ENCODE data around the gene PTGDR.

The PTGDR gene

GRCh38 chr14:52241087-52241793 lies 26.3 kb upstream of the PTGDR start:
- Histone ChIP-seq H3K27me3 (ENCODE audit: control insufficient read depth, insufficient read depth, low read length) (no peaks in the 10 kb centered on the region), H3K27ac (ENCODE audit: low read depth, low read length) (no peak overlapping the region), H3K4me3 (ENCODE audit: low read depth, low read length) (no peak overlapping the region)

GRCh38 chr14:52244328-52244727 lies 23.2 kb upstream of the PTGDR start:
- no peak overlapping the region for H3K27ac ChIP-seq (ENCODE audit: low read depth, low read length)
- no peak overlapping the region for H3K9ac ChIP-seq (ENCODE audit: low read length)
- no peaks in the 10 kb centered on the region for H3K27me3 ChIP-seq (ENCODE audit: control insufficient read depth, insufficient read depth, low read length)
- no peak overlapping the region for H3K4me3 ChIP-seq (ENCODE audit: low read depth, low read length)
- no peaks in the 10 kb centered on the region for H3K9me3 ChIP-seq (ENCODE audit: control insufficient read depth, insufficient read depth, low read depth, low read length)
- no peaks in the 10 kb centered on the region for H3K4me1 ChIP-seq (ENCODE audit: control insufficient read depth, insufficient read depth, low read length)
- H3K36me3 ChIP-seq (ENCODE audit: control insufficient read depth, insufficient read depth, low read length) = no peaks in the 10 kb centered on the region

More at GRCh38 chr14:52241087-52241793, 26.3 kb upstream of the PTGDR start:
- H3K9me3 ChIP-seq (ENCODE audit: control insufficient read depth, insufficient read depth, low read depth, low read length) = no peaks in the 10 kb centered on the region
- no peaks in the 10 kb centered on the region for H3K36me3 ChIP-seq (ENCODE audit: control insufficient read depth, insufficient read depth, low read length)
- no peaks in the 10 kb centered on the region for H3K4me1 ChIP-seq (ENCODE audit: control insufficient read depth, insufficient read depth, low read length)
- H3K9ac ChIP-seq (ENCODE audit: low read length) = no peak overlapping the region

GRCh38 chr14:52244997-52245396 lies 22.5 kb upstream of the PTGDR start:
- Histone ChIP-seq H3K27me3 (ENCODE audit: control insufficient read depth, insufficient read depth, low read length) (no peaks in the 10 kb centered on the region), H3K4me1 (ENCODE audit: control insufficient read depth, insufficient read depth, low read length) (no peaks in the 10 kb centered on the region), H3K9ac (ENCODE audit: low read length) (no peak overlapping the region), H3K4me3 (ENCODE audit: low read depth, low read length) (no peak overlapping the region), H3K9me3 (ENCODE audit: control insufficient read depth, insufficient read depth, low read depth, low read length) (no peaks in the 10 kb centered on the region), H3K27ac (ENCODE audit: low read depth, low read length) (no peak overlapping the region), H3K36me3 (ENCODE audit: control insufficient read depth, insufficient read depth, low read length) (no peaks in the 10 kb centered on the region)

- no peaks in the 10 kb centered on the region for H3K36me3 ChIP-seq (ENCODE audit: control insufficient read depth, insufficient read depth, low read length)
- no peaks in the 10 kb centered on the region for H3K27me3 ChIP-seq (ENCODE audit: control insufficient read depth, insufficient read depth, low read length)
- peaks cover 23% of the 10 kb centered on the region; the same call in 1 of the 2 replicates for H3K4me1 ChIP-seq (ENCODE audit: control insufficient read depth, insufficient read depth, low read length)
- no peaks in the 10 kb centered on the region for H3K9me3 ChIP-seq (ENCODE audit: control insufficient read depth, insufficient read depth, low read depth, low read length)
- no peak overlapping the region for H3K4me3 ChIP-seq (ENCODE audit: low read depth, low read length)
- no peak overlapping the region for H3K9ac ChIP-seq (ENCODE audit: low read length)
- no peak overlapping the region for H3K27ac ChIP-seq (ENCODE audit: low read depth, low read length)
Measured at GRCh38 chr14:52248057-52248456, 19.4 kb upstream of the PTGDR start.

GRCh38 chr14:52251724-52252123 lies 15.8 kb upstream of the PTGDR start:
- no peak overlapping the region for H3K27ac ChIP-seq (ENCODE audit: low read depth, low read length)
- H3K9ac ChIP-seq (ENCODE audit: low read length) = no peak overlapping the region
- no peaks in the 10 kb centered on the region for H3K36me3 ChIP-seq (ENCODE audit: control insufficient read depth, insufficient read depth, low read length)
- peak overlapping the region; percentile 13; the same call in 1 of the 2 replicates for H3K4me3 ChIP-seq (ENCODE audit: low read depth, low read length)
- H3K4me1 ChIP-seq (ENCODE audit: control insufficient read depth, insufficient read depth, low read length) = peaks cover 32% of the 10 kb centered on the region
- H3K27me3 ChIP-seq (ENCODE audit: control insufficient read depth, insufficient read depth, low read length) = no peaks in the 10 kb centered on the region
- no peaks in the 10 kb centered on the region for H3K9me3 ChIP-seq (ENCODE audit: control insufficient read depth, insufficient read depth, low read depth, low read length)

- Histone ChIP-seq H3K36me3 (ENCODE audit: control insufficient read depth, insufficient read depth, low read length) (no peaks in the 10 kb centered on the region), H3K27ac (ENCODE audit: low read depth, low read length) (no peak overlapping the region), H3K4me3 (ENCODE audit: low read depth, low read length) (no peak overlapping the region), H3K9ac (ENCODE audit: low read length) (no peak overlapping the region), H3K9me3 (ENCODE audit: control insufficient read depth, insufficient read depth, low read depth, low read length) (no peaks in the 10 kb centered on the region), H3K27me3 (ENCODE audit: control insufficient read depth, insufficient read depth, low read length) (no peaks in the 10 kb centered on the region), H3K4me1 (ENCODE audit: control insufficient read depth, insufficient read depth, low read length) (peaks cover 32% of the 10 kb centered on the region)
Measured at GRCh38 chr14:52253503-52253902, 14.0 kb upstream of the PTGDR start.

GRCh38 chr14:52254086-52254485 lies 13.4 kb upstream of the PTGDR start:
- peaks cover 32% of the 10 kb centered on the region for H3K4me1 ChIP-seq (ENCODE audit: control insufficient read depth, insufficient read depth, low read length)
- no peak overlapping the region for H3K9ac ChIP-seq (ENCODE audit: low read length)
- H3K36me3 ChIP-seq (ENCODE audit: control insufficient read depth, insufficient read depth, low read length) = no peaks in the 10 kb centered on the region
- no peaks in the 10 kb centered on the region for H3K9me3 ChIP-seq (ENCODE audit: control insufficient read depth, insufficient read depth, low read depth, low read length)
- no peaks in the 10 kb centered on the region for H3K27me3 ChIP-seq (ENCODE audit: control insufficient read depth, insufficient read depth, low read length)
- no peak overlapping the region for H3K27ac ChIP-seq (ENCODE audit: low read depth, low read length)
- H3K4me3 ChIP-seq (ENCODE audit: low read depth, low read length) = no peak overlapping the region

- Histone ChIP-seq H3K4me3 (ENCODE audit: low read depth, low read length) (no peak overlapping the region), H3K9ac (ENCODE audit: low read length) (no peak overlapping the region), H3K36me3 (ENCODE audit: control insufficient read depth, insufficient read depth, low read length) (no peaks in the 10 kb centered on the region), H3K4me1 (ENCODE audit: control insufficient read depth, insufficient read depth, low read length) (peaks cover 1% of the 10 kb centered on the region; the same call in 1 of the 2 replicates), H3K27ac (ENCODE audit: low read depth, low read length) (no peak overlapping the region), H3K27me3 (ENCODE audit: control insufficient read depth, insufficient read depth, low read length) (0 out of 2 replicates have a peak, but pooled peaks cover 2% of the 10 kb centered on the region), H3K9me3 (ENCODE audit: control insufficient read depth, insufficient read depth, low read depth, low read length) (no peaks in the 10 kb centered on the region)
Measured at GRCh38 chr14:52258783-52259182, 8.7 kb upstream of the PTGDR start.

GRCh38 chr14:52259434-52259833 lies 8.1 kb upstream of the PTGDR start:
- Histone ChIP-seq H3K4me3 (ENCODE audit: low read depth, low read length) (no peak overlapping the region), H3K4me1 (ENCODE audit: control insufficient read depth, insufficient read depth, low read length) (no peaks in the 10 kb centered on the region), H3K27ac (ENCODE audit: low read depth, low read length) (no peak overlapping the region), H3K36me3 (ENCODE audit: control insufficient read depth, insufficient read depth, low read length) (no peaks in the 10 kb centered on the region), H3K27me3 (ENCODE audit: control insufficient read depth, insufficient read depth, low read length) (0 out of 2 replicates have a peak, but pooled peaks cover 7% of the 10 kb centered on the region), H3K9me3 (ENCODE audit: control insufficient read depth, insufficient read depth, low read depth, low read length) (no peaks in the 10 kb centered on the region), H3K9ac (ENCODE audit: low read length) (no peak overlapping the region)

GRCh38 chr14:52262600-52262999 lies 4.9 kb upstream of the PTGDR start:
- H3K4me1 ChIP-seq (ENCODE audit: control insufficient read depth, insufficient read depth, low read length) = no peaks in the 10 kb centered on the region
- no peaks in the 10 kb centered on the region for H3K9me3 ChIP-seq (ENCODE audit: control insufficient read depth, insufficient read depth, low read depth, low read length)
- no peak overlapping the region for H3K4me3 ChIP-seq (ENCODE audit: low read depth, low read length)
- H3K27ac ChIP-seq (ENCODE audit: low read depth, low read length) = no peak overlapping the region
- no peak overlapping the region for H3K9ac ChIP-seq (ENCODE audit: low read length)
- H3K36me3 ChIP-seq (ENCODE audit: control insufficient read depth, insufficient read depth, low read length) = no peaks in the 10 kb centered on the region
- peaks cover 33% of the 10 kb centered on the region for H3K27me3 ChIP-seq (ENCODE audit: control insufficient read depth, insufficient read depth, low read length)

GRCh38 chr14:52263190-52263589 lies 4.3 kb upstream of the PTGDR start:
- no peak overlapping the region for H3K9ac ChIP-seq (ENCODE audit: low read length)
- H3K27me3 ChIP-seq (ENCODE audit: control insufficient read depth, insufficient read depth, low read length) = peaks cover 39% of the 10 kb centered on the region
- no peaks in the 10 kb centered on the region for H3K36me3 ChIP-seq (ENCODE audit: control insufficient read depth, insufficient read depth, low read length)
- no peaks in the 10 kb centered on the region for H3K9me3 ChIP-seq (ENCODE audit: control insufficient read depth, insufficient read depth, low read depth, low read length)
- H3K27ac ChIP-seq (ENCODE audit: low read depth, low read length) = no peak overlapping the region
- no peak overlapping the region for H3K4me3 ChIP-seq (ENCODE audit: low read depth, low read length)
- H3K4me1 ChIP-seq (ENCODE audit: control insufficient read depth, insufficient read depth, low read length) = peaks cover 3% of the 10 kb centered on the region; the same call in 1 of the 2 replicates
